Activated naive CD8-positive, alpha-beta T cell treated with anti-CD3 and anti-CD28 coated beads for 36 hours (primary cell): ENCODE data around the gene SRSF7. TPM values are rescaled to one million over a fixed set of nuclear protein-coding genes. Genes with fewer than 3 reads are reported as not detected.
A peak's percentile ranks its signal among the peaks of the same experiment; 100 is the strongest.
"Not testable (repeated sequence)": the region's sequence is repeated elsewhere in the genome, so short reads cannot be mapped to it uniquely, and the experiment has no call there.

Experiments
- DNase-seq: peaks from one replicate; pipeline ENCODE4 v3.0.0; 2021
- H3K27ac Mint-ChIP-seq: one replicate; pipeline ENCODE4 v1.8.0; 2022; ENCODE audit warnings: mild to moderate bottlenecking, moderate library complexity, mixed read lengths
- H3K27me3 Mint-ChIP-seq: one replicate; pipeline ENCODE4 v1.8.0; 2022; ENCODE audit warnings: mild to moderate bottlenecking, mixed read lengths
- H3K36me3 Mint-ChIP-seq: one replicate; pipeline ENCODE4 v1.8.0; 2021; ENCODE audit warnings: mild to moderate bottlenecking, mixed read lengths
- H3K4me1 Mint-ChIP-seq: one replicate; pipeline ENCODE4 v1.8.0; 2021; ENCODE audit warnings: mixed read lengths
- H3K4me3 Mint-ChIP-seq: one replicate; pipeline ENCODE4 v1.8.0; 2022; ENCODE audit warnings: mild to moderate bottlenecking, moderate library complexity, mixed read lengths
- H3K9me3 Mint-ChIP-seq: one replicate; pipeline ENCODE4 v1.8.0; 2022; ENCODE audit warnings: mixed read lengths
- total RNA-seq, 2 experiments: library from RNA; stranded (reverse); gene quantifications; one replicate each; pipeline ENCODE4 v1.2.3, GENCODE V29; 2021

The SRSF7 gene
- 100 to 1,000 TPM; 381 to 392 TPM for total RNA-seq

DNA sequence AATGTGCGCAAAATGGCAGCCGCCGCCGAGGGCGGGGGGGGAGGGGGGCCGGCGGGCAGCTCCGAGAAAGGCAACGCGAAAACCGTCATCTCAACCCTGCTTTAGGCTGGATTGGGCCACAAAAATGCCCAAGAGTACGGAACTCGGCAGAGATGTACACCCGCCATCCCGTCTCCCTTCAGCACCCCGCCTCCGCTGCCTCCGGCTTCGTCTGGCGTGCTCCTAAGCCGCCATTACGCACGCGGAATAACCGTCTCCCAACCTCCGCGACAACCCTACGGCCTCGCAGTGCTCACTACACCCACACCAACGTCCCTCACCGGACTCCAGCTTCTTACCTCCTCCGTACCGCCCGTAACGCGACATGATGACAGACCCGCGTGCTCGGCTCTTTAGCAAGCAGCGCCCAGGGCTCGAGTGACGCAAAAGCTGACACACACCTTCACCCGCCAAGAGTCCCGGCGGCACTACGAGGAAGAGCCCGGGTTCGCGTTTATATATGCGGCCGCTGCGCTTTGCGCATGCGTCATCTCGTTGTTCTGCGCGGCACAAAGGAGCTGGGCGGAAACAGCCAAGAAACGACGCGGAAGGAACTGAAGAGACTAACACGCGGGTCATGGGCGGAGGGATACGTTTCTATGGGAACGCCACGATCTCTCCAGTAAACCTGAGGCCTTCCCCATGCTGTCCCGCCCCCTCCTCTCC lies at the start of gene SRSF7:
Gene SRSF7, minus strand, starts transcription at position 471 of the 705 bp plus-strand sequence. Its CDS starts 105 bp downstream, at position 366.
- peak; percentile 95 for DNase-seq
- H3K36me3 Mint-ChIP-seq, result peaks cover 51% of the 10 kb centered on the region
- H3K27me3 Mint-ChIP-seq, result peaks cover 11% of the 10 kb centered on the region
- peak within 1 kb of the TSS; percentile 99 for H3K4me3 Mint-ChIP-seq
- peak within 1 kb of the TSS; percentile 100 for H3K27ac Mint-ChIP-seq
- peaks cover 46% of the 10 kb centered on the region for H3K4me1 Mint-ChIP-seq
- H3K9me3 Mint-ChIP-seq, result peaks cover 3% of the 10 kb centered on the region

DNA sequence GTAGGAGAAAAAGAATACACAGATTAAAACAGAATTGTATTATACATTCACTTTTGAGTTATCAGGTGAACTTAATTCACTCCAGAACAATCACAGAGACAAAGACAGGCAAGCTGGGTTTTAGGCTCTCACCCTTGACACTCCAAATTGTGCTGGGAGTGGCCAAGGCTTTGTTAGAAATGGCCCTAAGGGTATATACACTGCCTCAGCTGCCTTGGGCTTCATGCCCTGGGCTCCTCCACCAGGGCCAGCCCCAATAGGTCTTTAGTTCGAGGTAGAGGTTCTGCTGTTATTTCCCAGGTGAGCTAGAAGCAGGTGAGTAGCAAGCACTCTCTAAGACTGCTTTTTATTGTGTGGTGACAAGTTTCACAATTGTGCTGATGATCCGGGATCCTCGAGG lies 46.8 kb upstream of the SRSF7 start:
- Mint-ChIP-seq H3K27me3 (no peaks in the 10 kb centered on the region), H3K9me3 (no peaks in the 10 kb centered on the region), H3K4me1 (no peaks in the 10 kb centered on the region), H3K27ac (no peak overlapping the region), H3K36me3 (peaks cover 7% of the 10 kb centered on the region), H3K4me3 (no peak overlapping the region)
- no peak for DNase-seq

DNA sequence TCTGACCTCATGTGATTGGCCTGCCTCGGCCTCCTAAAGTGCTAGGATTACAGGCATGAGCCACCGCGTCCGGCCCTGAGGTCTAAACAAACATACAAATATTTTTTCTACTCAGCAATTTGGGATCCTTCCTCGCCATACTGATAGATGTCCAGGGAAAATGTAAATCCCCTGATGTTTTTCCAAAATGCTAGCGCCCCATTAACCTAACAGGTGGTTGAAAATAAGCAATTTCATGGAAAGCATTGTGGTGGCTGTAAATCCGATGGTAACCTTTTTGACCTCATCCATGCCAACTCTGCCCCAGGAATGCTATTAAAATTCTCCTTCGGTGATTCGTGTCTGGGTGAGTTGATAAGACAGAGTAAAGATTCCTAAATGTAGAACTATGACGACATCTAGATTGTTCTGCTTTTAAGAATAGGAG lies 46.1 kb upstream of the SRSF7 start:
- Mint-ChIP-seq H3K4me3 (no peak overlapping the region), H3K9me3 (no peaks in the 10 kb centered on the region), H3K36me3 (peaks cover 7% of the 10 kb centered on the region), H3K4me1 (no peaks in the 10 kb centered on the region), H3K27ac (no peak overlapping the region), H3K27me3 (no peaks in the 10 kb centered on the region)
- DNase-seq, result no peak

DNA sequence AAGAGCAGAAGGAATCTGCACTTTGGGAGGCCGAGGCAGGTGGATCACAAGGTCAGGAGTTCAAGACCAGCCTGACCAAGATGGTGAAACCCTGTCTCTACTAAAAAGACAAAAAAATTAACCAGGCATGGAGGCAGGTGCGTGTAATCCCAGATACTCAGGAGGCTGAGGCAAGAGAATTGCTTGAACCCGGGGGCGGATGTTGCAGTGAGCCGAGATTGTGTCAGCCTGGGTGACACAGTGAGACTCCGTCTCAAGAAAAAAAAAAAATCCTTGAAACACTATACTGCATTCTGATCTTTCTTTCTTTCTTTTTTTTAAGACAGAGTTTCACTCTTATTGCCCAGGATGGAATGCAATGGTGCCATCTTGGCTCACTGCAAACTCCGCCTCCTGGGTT lies 43.9 kb upstream of the SRSF7 start:
- H3K4me1 Mint-ChIP-seq, H3K4me3 Mint-ChIP-seq, H3K36me3 Mint-ChIP-seq, H3K27ac Mint-ChIP-seq, H3K9me3 Mint-ChIP-seq, H3K27me3 Mint-ChIP-seq, DNase-seq: not testable (repeated sequence)

DNA sequence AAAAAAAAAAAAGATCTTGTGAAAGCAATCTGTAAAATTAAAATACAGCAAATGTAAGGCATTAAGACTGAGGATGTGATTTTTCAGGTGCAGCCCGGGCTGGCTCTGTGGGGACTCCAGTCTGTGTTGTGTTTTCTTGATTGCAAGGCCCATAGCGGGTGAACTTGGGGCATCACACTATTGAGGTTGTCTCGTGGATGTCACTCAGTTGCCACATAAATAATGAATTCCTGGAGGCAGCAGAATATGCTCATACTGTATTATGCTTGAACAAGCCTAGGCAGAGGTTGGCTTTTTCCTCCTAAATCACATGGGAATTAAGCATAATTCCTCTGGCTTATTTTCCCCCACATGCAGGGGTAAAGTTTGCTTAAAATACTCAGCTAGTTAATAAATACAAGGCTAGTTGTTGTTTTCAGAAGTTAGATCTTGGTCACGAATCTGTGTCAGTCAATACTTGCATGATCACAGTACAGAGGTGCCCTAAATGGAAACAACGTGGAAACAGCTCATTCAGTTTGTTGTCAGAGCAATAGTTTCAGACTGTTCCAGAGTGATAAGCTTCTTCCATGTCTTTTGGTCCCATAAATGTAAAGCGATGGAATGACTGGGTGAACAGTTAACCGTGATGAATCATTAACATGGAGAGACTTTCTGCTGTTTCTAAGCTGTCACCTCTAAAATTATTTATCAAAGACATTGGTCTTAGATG lies 43.2 kb upstream of the SRSF7 start:
- no peak overlapping the region for H3K27ac Mint-ChIP-seq
- peaks cover 2% of the 10 kb centered on the region for H3K36me3 Mint-ChIP-seq
- no peak for DNase-seq
- H3K9me3 Mint-ChIP-seq, result no peaks in the 10 kb centered on the region
- no peak overlapping the region for H3K4me3 Mint-ChIP-seq
- no peaks in the 10 kb centered on the region for H3K27me3 Mint-ChIP-seq
- no peaks in the 10 kb centered on the region for H3K4me1 Mint-ChIP-seq

DNA sequence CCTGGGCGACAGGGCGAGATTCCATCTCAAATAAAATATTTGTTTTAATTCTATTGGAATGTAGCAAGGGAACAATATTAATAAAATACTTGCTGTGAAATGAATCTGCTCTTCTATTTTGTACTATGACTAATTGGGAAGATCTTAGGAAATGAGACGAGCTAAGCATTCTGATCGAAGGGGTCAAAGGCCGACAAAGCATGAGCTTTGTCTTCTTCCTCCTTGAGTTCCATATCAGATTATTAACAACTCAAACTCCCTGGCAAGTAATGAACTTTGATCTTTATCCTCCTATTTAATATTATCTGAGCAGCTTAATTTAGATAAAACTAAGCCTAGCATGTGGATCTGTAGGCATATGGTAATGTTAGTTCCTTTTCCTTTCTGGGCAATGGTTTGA lies 42.4 kb upstream of the SRSF7 start:
- Mint-ChIP-seq H3K27me3 (no peaks in the 10 kb centered on the region), H3K27ac (no peak overlapping the region)

DNA sequence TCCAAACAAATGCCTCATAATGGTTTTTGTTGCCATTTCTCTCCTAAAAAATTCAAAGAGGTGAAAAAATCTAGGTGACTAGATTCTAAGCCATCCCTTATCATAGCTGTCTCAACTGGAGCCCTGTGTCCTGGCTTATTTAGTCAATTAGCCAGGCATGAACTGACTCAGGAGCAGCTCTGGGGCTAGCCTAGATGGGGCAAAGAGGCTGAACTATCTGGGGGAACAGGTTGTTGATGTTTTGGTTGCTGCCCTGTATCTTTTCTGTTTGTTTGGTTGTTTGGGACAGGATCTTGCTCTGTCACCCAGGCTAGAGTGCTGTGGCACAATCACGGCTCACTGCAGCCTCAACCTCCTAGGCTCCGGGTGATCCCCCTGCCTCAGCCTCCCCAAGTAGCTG lies 41.6 kb upstream of the SRSF7 start:
- DNase-seq, result no peak
- Mint-ChIP-seq H3K27me3 (no peaks in the 10 kb centered on the region), H3K27ac (no peak overlapping the region), H3K4me1 (no peaks in the 10 kb centered on the region), H3K9me3 (no peaks in the 10 kb centered on the region), H3K4me3 (no peak overlapping the region), H3K36me3 (peaks cover 2% of the 10 kb centered on the region)

More for the DNA sequence above, 42.4 kb upstream of the SRSF7 start:
- no peaks in the 10 kb centered on the region for H3K9me3 Mint-ChIP-seq
- no peaks in the 10 kb centered on the region for H3K4me1 Mint-ChIP-seq
- H3K4me3 Mint-ChIP-seq, result no peak overlapping the region
- DNase-seq, result no peak
- peaks cover 2% of the 10 kb centered on the region for H3K36me3 Mint-ChIP-seq

DNA sequence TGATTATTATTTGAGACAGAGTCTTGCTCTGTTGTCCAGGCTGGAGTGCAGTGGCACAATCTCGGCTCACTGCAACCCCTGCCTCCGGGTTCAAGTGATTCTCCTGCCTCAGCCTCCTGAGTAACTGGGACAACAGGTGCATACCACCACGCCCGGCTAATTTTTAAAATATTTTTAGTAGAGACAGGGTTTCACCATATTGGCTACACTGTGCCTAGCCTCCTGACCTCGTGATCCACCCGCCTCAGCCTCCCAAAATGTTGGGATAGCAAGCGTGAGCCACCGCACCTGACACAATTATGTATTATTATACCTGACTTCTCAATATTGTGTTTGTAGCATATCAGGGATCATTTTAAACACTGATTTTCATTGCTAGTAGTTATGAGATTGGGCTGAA lies 41.2 kb upstream of the SRSF7 start:
- not testable (repeated sequence) for H3K27ac Mint-ChIP-seq, H3K4me1 Mint-ChIP-seq, H3K9me3 Mint-ChIP-seq, H3K27me3 Mint-ChIP-seq, H3K4me3 Mint-ChIP-seq, DNase-seq, H3K36me3 Mint-ChIP-seq

DNA sequence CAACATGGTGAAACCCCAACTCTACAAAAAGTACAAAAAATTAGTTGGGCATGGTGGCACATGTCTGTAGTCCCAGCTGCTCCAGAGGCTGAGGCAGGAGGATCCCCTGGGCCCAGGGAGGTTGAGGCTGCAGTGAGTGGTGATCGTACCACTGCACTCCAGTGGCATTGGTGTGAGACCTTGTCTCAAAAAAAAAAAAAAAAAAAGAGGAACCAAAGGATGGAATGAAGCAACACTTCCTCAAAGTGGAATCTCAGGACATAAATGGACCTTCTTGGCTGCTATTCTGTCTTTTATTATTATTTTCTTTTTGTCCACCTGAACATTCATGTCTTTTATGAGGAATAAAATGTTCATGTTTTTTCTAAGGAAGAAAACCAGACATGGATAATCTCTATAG lies 40.6 kb upstream of the SRSF7 start:
- no peaks in the 10 kb centered on the region for H3K4me1 Mint-ChIP-seq
- no peak for DNase-seq
- H3K27me3 Mint-ChIP-seq, result no peaks in the 10 kb centered on the region
- H3K36me3 Mint-ChIP-seq, result no peaks in the 10 kb centered on the region
- H3K9me3 Mint-ChIP-seq, result no peaks in the 10 kb centered on the region
- H3K4me3 Mint-ChIP-seq, result no peak overlapping the region
- no peak overlapping the region for H3K27ac Mint-ChIP-seq

DNA sequence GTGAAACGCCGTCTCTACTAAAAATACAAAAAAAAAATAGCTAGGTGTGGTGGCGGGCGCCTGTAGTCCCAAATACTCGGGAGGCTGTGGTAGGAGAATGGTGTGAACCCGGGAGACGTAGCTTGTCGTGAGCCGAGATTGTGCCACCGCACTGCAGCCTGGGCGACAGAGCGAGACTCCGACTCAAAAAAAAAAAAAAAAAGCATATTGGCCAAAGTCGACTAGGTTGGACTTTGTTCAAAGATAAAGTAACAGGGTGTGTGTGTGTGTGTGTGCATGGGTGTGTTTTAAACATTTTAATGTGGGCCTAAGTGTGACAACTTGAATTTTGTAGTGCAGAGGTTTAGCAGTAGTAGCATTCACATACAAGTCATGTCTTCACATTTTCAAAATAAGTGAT lies 38.5 kb upstream of the SRSF7 start:
- H3K27me3 Mint-ChIP-seq, result no peaks in the 10 kb centered on the region
- peaks cover 2% of the 10 kb centered on the region for H3K4me1 Mint-ChIP-seq
- no peaks in the 10 kb centered on the region for H3K9me3 Mint-ChIP-seq
- no peaks in the 10 kb centered on the region for H3K36me3 Mint-ChIP-seq
- no peak overlapping the region for H3K4me3 Mint-ChIP-seq
- no peak overlapping the region for H3K27ac Mint-ChIP-seq
- DNase-seq, result no peak

DNA sequence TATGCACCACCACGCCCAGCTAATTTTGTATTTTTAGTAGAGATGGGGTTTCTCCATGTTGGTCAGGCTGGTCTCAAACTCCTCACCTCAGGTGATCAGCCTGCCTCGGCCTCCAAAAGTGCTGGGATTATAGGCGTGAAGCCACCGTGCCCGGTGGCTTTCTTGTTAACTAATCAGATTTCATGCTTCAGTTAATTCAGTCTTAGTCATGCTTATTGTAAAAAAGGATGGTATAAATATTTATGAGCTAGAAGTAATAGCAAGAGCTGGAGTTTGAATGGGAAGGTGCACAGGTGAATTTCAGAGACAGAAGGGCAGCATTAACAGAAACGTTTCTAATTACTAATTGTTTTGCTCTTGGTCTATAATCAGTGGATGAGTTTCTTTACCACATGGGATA lies 37.1 kb upstream of the SRSF7 start:
- Mint-ChIP-seq H3K9me3 (no peaks in the 10 kb centered on the region), H3K4me1 (peaks cover 2% of the 10 kb centered on the region), H3K36me3 (no peaks in the 10 kb centered on the region), H3K4me3 (no peak overlapping the region), H3K27me3 (no peaks in the 10 kb centered on the region), H3K27ac (no peak overlapping the region)
- no peak for DNase-seq

DNA sequence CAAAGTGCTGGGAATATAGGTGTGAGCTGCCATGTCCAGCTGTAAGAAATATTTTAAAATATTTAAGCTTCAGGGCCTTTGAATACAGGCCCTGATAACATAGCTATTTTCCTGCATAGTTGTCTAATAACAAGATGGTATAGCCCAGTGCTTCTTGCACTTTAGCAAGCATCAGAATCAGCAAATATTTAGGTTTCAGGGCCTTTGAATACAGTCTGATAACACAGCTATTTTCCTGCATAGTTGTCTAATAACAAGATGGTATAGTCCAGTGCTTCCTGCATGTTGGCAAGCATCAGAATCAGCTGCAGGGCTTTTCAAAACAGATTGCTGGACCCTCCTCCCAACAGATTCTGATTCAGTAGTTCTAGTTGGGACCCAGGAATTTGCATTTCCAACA lies 32.4 kb upstream of the SRSF7 start:
- Mint-ChIP-seq H3K4me3 (no peak overlapping the region), H3K27me3 (no peaks in the 10 kb centered on the region), H3K9me3 (no peaks in the 10 kb centered on the region), H3K4me1 (peaks cover 9% of the 10 kb centered on the region), H3K36me3 (peaks cover 17% of the 10 kb centered on the region), H3K27ac (no peak overlapping the region)
- no peak for DNase-seq

DNA sequence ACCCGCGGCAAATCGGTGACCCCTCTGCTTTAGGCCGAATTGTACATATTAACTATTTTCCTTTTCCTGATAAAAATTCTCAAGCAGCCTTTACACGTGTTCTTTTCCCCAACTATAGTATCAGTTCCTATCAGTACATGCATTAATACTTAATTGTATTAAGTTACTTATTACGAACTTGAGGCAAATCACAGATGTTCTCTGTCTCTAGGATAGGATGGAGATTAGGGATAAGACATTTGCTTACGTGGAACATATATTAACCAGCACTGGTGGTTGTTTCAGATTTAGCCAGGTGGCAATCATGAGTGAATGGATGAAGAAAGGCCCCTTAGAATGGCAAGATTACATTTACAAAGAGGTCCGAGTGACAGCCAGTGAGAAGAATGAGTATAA lies 27.5 kb upstream of the SRSF7 start:
- Mint-ChIP-seq H3K9me3 (no peaks in the 10 kb centered on the region), H3K27me3 (peaks cover 18% of the 10 kb centered on the region), H3K4me3 (peak overlapping the region; percentile 100)

DNA sequence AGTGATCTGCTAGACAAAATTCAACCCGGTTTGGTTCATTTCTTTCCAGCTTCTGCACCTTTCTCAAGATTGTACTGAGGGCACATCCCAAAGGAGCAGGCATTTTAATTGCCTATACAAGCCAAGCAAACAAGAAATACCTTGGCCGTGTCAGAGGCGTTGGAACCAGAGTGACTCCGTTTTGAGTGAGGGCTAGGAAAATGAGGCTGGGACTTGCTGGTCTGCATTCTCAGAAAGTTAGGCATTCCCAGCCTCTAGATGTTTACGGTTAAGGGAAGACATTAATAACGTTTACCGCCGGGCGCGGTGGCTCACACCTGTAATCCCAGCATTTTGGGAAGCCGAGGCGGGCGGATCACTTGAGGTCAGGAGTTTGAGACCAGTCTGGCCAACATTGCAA lies 25.4 kb upstream of the SRSF7 start:
- no peaks in the 10 kb centered on the region for H3K9me3 Mint-ChIP-seq
- no peak overlapping the region for H3K27ac Mint-ChIP-seq
- H3K36me3 Mint-ChIP-seq, result peaks cover 15% of the 10 kb centered on the region
- H3K27me3 Mint-ChIP-seq, result peaks cover 18% of the 10 kb centered on the region
- H3K4me1 Mint-ChIP-seq, result peaks cover 7% of the 10 kb centered on the region
- H3K4me3 Mint-ChIP-seq, result no peak overlapping the region
- DNase-seq, result no peak

More for the DNA sequence above, 27.5 kb upstream of the SRSF7 start:
- no peak for DNase-seq
- H3K27ac Mint-ChIP-seq, result peak overlapping the region; percentile 99
- peaks cover 9% of the 10 kb centered on the region for H3K4me1 Mint-ChIP-seq
- H3K36me3 Mint-ChIP-seq, result peaks cover 21% of the 10 kb centered on the region

DNA sequence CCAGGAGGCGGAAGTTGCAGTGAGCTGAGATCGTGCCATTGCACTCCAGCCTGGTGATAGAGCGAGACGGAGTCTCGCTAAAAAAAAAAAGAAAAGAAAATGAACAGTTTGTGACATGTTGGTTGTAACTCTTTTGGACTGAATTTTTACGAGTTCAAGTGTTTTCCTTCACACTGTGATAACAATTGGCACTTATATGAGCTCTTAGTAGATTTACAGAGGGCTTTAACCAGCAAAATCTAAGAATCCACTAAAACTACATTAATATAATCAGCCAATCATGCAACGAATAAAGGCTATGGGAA lies 24.7 kb upstream of the SRSF7 start:
- peaks cover 5% of the 10 kb centered on the region for H3K4me1 Mint-ChIP-seq
- H3K4me3 Mint-ChIP-seq, result no peak overlapping the region
- H3K36me3 Mint-ChIP-seq, result peaks cover 11% of the 10 kb centered on the region
- DNase-seq, result no peak
- H3K27ac Mint-ChIP-seq, result no peak overlapping the region
- H3K9me3 Mint-ChIP-seq, result no peaks in the 10 kb centered on the region
- H3K27me3 Mint-ChIP-seq, result peaks cover 18% of the 10 kb centered on the region
